Pulmonary artery endothelial cell (primary cell): ENCODE results near the gene C1S. TPM values are rescaled to one million over a fixed set of nuclear protein-coding genes. Genes with fewer than 3 reads are reported as not detected.
"Not testable (repeated sequence)": the region's sequence is repeated elsewhere in the genome, so short reads cannot be mapped to it uniquely, and the experiment has no call there.

Source experiments
- DNase-seq: peaks from one replicate; pipeline ENCODE4 v3.0.0-alpha.2; 2011; ENCODE audit warnings: low read depth, low spot score
- total RNA-seq: library from RNA; depleted of rRNA; stranded (reverse); fragments of >200 nt; gene quantifications from 2 replicates; pipeline ENCODE4 v1.2.3, GENCODE V29; 2014

C1S gene
- total RNA-seq, 1 donor from 2014 or later, result 0.40 TPM

DNA sequence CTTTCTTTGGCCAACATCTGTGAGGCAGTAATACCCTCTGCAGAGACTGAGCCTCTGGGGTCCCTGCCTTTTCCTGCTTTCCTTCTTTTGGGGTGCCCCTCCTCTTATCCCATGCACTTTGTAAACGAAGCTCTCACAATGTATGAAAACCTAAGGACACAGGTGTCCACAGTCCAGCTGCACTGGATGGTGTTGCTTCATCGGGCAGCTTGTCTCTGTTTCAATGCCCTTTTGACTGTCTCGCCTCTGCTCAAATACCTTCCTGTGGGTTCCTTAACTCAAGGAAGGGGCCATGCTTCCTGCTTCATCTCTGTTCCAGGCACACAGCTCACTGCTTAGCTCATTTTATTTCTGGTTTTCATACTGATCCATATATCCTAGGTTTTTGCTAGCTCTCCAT is 42.1 kb downstream of the C1S start:
- DNase-seq, result no peak

GRCh38 chr12:7103837-7104584 is 43.5 kb downstream of the C1S start:
- DNase-seq, result no peak

- DNase-seq, result no peak
These were observed 45.6 kb downstream of the C1S start for GRCh38 chr12:7106082-7106481.

- DNase-seq, result not testable (repeated sequence)
These were observed 46.7 kb downstream of the C1S start for GRCh38 chr12:7107181-7107580.

GRCh38 chr12:7107636-7108002 is 47.1 kb downstream of the C1S start:
- DNase-seq, result no peak

DNA sequence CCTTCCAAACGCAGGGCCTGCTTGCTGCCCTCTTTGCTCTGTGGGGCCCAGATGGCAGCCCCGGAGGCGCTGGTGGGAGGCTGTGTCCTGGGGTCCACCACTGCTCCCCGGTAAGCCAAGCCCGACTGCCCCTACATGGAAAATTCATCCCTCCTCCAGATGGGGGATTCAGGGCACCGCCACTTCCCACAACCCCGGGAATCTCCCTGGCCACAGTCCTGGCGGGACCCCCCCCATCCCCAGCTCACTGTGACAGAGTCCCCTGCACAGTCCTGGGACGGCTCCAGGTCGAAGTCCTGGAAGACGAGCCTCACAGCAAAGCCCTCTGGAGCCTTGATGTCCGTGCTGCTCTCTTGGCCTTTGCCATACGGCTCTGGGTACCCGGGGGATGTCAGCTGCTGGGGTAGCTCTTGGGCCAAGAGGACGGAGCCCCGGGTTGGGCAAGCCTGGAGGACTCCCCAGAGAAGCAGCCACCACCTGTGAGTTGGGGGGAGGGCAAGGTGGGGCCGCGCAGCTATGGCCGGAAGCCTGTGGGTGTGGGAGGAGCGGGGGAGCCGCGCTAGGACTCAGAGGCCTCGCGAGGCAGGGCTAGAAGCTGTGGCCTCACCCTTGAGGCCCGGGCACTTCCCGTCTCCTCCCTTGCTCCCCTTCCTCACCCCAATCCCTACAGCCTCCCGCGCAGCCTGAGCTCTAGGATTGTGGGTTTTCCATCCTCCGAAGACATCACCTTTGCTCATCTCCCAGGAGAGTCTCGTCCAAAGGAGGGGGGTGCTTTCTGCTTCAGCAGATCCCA is 47.7 kb downstream of the C1S start:
- DNase-seq, result no peak

DNA sequence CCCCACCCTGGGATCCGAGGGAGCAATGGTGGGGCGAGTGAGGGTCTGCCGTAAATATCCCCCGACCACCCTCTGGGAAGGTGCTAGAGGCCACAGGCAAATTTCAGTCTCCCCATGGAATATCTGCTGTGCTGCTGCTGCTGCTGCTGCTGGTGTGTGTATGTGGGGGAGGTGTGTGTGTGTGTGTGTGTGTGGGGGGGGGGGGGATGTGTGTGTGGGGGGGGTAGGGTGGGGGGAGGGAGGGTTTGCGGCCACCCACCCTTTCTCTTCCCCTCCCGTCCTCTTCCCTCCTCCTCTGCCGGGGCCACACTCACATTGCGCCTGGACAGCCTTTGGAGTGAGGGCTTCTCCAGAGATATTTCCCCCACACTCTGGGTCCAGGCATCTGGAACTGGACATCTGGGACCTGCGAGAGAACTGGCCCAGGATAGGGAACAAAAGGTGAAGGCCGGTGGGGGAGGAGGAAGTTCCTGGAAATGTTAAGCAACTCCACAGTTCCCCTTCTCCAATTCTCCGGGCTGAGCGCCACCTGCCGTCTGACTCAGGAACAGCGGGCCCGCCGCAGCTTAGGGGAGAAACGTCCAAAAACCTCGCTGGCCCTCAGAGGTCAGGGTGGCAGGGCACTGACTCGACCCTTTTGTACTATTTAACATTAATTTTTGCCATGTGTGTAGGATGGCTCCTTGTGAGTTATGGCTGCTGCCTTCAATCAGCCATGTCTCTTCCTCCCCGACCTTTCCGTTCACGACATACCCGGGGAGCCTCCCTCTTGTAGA is 48.5 kb downstream of the C1S start, which contains the start of gene C1RL:
TSS of gene C1RL (minus strand) at position 419 of the 776 bp plus-strand sequence. CDS start at position 385, 34 bp downstream.
- DNase-seq, result peak; percentile 33

GRCh38 chr12:7109572-7109920 is 49.0 kb downstream of the C1S start:
- DNase-seq, result no peak

DNA sequence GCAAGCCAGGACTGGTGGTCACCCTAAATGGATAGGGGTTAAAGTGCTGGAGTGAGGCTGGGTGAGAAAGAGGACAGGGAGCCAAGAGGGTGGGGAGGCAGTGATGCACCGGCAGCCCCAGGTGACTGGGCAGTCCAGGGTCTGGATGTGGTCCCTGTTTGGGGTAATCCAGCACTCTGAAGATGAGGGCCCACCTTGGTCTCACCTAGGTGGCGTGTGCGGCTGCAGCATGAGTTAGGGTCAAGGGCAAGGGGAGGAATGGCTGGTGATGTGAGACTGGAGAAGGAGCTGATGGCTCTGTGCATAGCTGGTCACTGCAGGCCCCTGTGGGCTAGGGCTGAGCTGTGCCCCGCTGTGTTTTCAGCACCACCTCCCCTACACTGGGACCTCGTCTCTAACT is 50.1 kb downstream of the C1S start:
- DNase-seq, result no peak

DNA sequence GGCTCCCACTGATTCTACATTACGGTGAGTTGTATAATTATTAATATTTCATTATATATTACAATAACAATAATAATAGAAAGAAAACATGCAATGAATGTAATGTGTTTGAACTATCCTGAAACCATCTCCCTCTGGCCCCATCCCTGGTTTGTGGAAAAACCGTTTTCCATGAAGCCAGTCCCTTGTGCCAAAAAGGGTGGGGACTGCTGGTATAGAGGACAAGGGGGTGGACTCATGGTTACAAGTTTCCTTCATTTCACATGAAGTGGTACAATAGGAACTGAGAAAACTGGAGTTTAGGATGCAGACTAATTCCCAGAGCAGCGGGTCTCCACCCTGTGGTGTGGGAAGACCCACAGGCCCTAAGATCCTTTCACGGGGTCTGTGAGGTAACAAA is 51.5 kb downstream of the C1S start:
- no peak for DNase-seq

- no peak for DNase-seq
These were observed 52.9 kb downstream of the C1S start for GRCh38 chr12:7113389-7113871.

- no peak for DNase-seq
These were observed 53.5 kb downstream of the C1S start for GRCh38 chr12:7114008-7114407.

DNA sequence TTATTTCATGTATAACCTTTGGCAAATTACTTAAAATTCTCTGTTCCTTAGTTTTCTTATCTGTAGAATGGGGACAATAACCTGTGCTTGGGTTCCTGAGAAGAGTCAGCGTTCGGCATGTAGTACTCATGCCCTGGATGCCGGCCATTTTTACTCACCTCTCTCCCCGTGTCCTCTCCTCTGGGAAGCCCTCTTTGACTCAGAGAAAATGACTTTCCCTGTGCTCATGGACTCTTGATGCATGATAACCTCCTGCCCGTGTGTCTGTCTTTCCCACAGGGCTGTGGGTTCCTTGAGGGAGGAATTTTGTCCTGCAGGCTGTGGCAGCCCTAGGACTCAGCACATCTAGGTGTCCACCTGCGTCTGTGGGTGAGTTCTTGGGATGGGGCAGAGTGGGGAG is 54.3 kb downstream of the C1S start:
- DNase-seq, result no peak

DNA sequence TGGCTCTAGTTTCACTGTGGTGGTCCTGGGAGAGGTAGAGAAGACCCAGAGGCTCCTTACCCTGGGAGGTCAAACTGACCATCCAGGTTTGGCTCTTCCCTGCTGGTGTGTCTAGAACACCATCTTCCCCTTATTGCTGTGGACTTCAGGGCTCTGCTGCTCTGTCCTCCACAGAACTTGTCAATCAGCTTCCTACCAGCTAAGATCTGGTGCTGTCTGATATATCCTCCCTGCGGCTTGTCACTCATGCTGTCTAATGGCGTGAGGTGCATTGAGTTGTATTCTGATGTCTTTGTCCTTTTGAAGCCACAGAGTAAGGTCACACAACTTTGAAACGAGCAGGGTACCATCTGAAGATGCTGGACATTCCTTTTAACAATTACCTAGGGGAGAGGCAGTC is 55.7 kb downstream of the C1S start:
- no peak for DNase-seq

GRCh38 chr12:7116916-7117315 is 56.4 kb downstream of the C1S start:
- DNase-seq, result no peak

GRCh38 chr12:7117670-7118069 is 57.2 kb downstream of the C1S start:
- DNase-seq, result no peak

- DNase-seq, result no peak
These were observed 58.4 kb downstream of the C1S start for GRCh38 chr12:7118881-7119280.

DNA sequence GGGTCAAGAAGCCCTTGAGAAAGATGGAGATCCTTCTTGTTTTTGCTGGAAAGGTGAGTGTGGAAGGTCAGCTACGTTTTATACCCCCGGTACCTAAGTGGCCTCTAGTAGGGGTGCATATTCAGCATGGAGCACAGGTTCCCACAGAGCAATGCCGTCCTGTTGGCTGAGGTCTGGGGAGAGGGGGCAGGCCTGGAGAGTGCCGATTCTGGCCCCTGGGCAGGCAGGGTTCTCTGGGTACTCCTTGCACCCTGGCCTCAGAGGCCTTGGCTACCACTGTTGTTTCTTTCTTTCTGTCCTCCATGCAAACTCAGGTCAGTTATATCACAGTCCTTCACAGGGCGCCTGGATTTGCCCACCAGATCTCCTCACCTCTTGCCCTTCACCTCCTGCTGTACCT is 59.6 kb downstream of the C1S start:
- no peak for DNase-seq
